ENCODE measurements around the gene LRRFIP1. TPM values are rescaled to one million over a fixed set of nuclear protein-coding genes. Genes with fewer than 3 reads are reported as not detected.

The LRRFIP1 gene
- polyA plus RNA-seq, 1 of the 3 experiments (the other 2 are of a cell fraction), result 47.3 TPM

GRCh38 chr2:237625216-237625705 lies 2.1 kb upstream of the LRRFIP1 start:
- no peak for DNase-seq
- Histone ChIP-seq H4K20me1 (ENCODE audit: insufficient read depth) (0 out of 2 replicates have a peak, but pooled peaks cover 4% of the 10 kb centered on the region), H3K9ac (no peak overlapping the region), H3K4me1 (ENCODE audit: control insufficient read depth in 1 of 2, insufficient read depth in 2 of 2, low read depth in 1 of 2, low read length in 1 of 2) (peaks cover 8 to 14% of the 10 kb centered on the region in 2 experiments; a peak in 3 of 4 replicates), H3K79me2 (ENCODE audit: insufficient read depth) (peaks cover 22% of the 10 kb centered on the region), H2AFZ (ENCODE audit: low read depth) (no peak overlapping the region), H3K9me3 (no peaks in the 10 kb centered on the region), H3K4me3 (ENCODE audit: low read depth in 2 of 2, low read length in 1 of 2) (no peak overlapping the region), H3K4me2 (no peak overlapping the region), H3K9me2 (no peaks in the 10 kb centered on the region), H3K27ac (ENCODE audit: low read depth in 2 of 2, low read length in 1 of 2) (no peak overlapping the region), H3K27me3 (ENCODE audit: insufficient read depth) (no peaks in the 10 kb centered on the region), H3K36me3 (replicated peaks in 1 of 2; ENCODE audit: control insufficient read depth in 1 of 2, insufficient read depth in 2 of 2, low read length in 1 of 2) (peaks cover 0 to 5% of the 10 kb centered on the region in 2 experiments), H3F3A (replicated peaks; ENCODE audit: insufficient read depth) (peaks cover 5% of the 10 kb centered on the region)
- ChIA-PET CTCF (interaction anchor here (0.9 to 1.3 kb wide), 4 partner anchors 12 to 150 kb away, joined by 3 to 4 read pairs (median 3); no protein-coding TSS in a partner anchor), POLR2A (no interaction called here)
- TF ChIP-seq GATA2 (CRISPR knock-in tag; IDR thresholded peaks at IDR 0.05), result no peak
- TF ChIP-seq ELF1 (IDR thresholded peaks at IDR 0.05), result no peak
- no peak for TF ChIP-seq SMC3 (IDR thresholded peaks at IDR 0.05; ENCODE audit: low read depth, low read length)
- TF ChIP-seq EP300 (IDR thresholded peaks at IDR 0.05; ENCODE audit: borderline replicate concordance in 1 of 2, low read depth in 1 of 2, low read length in 1 of 2), result no peak
- TF ChIP-seq USF1 (IDR thresholded peaks at IDR 0.05; ENCODE audit: borderline replicate concordance, low read depth), result no peak
- no peak for TF ChIP-seq MEF2A (IDR thresholded peaks at IDR 0.05; ENCODE audit: borderline replicate concordance, low read depth)
- no peak for TF ChIP-seq POLR2AphosphoS5 (IDR thresholded peaks at IDR 0.05; ENCODE audit: low read depth, low read length)
- no peak for TF ChIP-seq EZH2phosphoT487 (IDR thresholded peaks at IDR 0.05; ENCODE audit: borderline replicate concordance, low read depth)
- TF ChIP-seq FOXJ3 (CRISPR knock-in tag; IDR thresholded peaks at IDR 0.05), result no peak
- no peak for TF ChIP-seq MXI1 (IDR thresholded peaks at IDR 0.05; ENCODE audit: low read depth, low read length)
- TF ChIP-seq RXRA (IDR thresholded peaks at IDR 0.05; ENCODE audit: borderline replicate concordance, low read depth), result no peak
- no peak for TF ChIP-seq CHD2 (IDR thresholded peaks at IDR 0.05; ENCODE audit: low read length, partially characterized antibody)
- no peak for TF ChIP-seq FOSL2 (IDR thresholded peaks at IDR 0.05; ENCODE audit: borderline replicate concordance, low read depth)
- no peak for TF ChIP-seq TEAD4 (IDR thresholded peaks at IDR 0.05; ENCODE audit: borderline replicate concordance, insufficient read depth)
- TF ChIP-seq CTCF (IDR thresholded peaks at IDR 0.05), result no peak
- TF ChIP-seq JUND (IDR thresholded peaks at IDR 0.05), result no peak
- no peak for TF ChIP-seq REST (IDR thresholded peaks at IDR 0.05; ENCODE audit: low read depth, low read length)
- no peak for TF ChIP-seq NRF1 (IDR thresholded peaks at IDR 0.05; ENCODE audit: low read depth, low read length)
- 99% methylated on average over 10 of the region's 10 CpGs for WGBS (ENCODE audit: low lambda C conversion rate)

All from SK-N-SH (cell line).